ENCODE measurements around the gene STUM.

The STUM gene

DNA sequence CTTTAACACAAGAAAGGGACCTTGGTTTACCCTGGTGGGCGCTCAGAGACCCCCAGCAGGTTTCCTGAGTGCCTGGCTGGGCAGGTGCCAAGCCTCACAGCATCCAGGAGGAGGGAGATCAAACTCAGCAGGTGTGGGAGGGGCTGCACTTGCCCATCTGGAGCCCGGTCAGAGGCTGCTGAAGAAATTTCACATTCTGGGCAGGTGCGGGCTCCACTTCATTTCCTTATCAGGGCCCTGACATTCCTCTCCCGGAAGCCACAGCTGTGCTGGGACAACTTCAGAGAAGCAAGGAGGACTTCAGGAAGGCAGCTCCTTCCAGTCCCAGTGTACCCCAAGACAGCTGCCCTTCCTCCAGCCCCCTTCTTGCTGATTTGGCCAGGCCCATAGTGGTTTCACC, 107.6 kb downstream of the STUM start:
- Mint-ChIP-seq H3K4me1 (peaks cover 1% of the 10 kb centered on the region), H3K4me3 (no peak overlapping the region), H3K27ac (no peak overlapping the region), H3K27me3 (no peaks in the 10 kb centered on the region), H3K9me3 (no peaks in the 10 kb centered on the region), H3K36me3 (peaks cover 26% of the 10 kb centered on the region)
- ATAC-seq: no peak

DNA sequence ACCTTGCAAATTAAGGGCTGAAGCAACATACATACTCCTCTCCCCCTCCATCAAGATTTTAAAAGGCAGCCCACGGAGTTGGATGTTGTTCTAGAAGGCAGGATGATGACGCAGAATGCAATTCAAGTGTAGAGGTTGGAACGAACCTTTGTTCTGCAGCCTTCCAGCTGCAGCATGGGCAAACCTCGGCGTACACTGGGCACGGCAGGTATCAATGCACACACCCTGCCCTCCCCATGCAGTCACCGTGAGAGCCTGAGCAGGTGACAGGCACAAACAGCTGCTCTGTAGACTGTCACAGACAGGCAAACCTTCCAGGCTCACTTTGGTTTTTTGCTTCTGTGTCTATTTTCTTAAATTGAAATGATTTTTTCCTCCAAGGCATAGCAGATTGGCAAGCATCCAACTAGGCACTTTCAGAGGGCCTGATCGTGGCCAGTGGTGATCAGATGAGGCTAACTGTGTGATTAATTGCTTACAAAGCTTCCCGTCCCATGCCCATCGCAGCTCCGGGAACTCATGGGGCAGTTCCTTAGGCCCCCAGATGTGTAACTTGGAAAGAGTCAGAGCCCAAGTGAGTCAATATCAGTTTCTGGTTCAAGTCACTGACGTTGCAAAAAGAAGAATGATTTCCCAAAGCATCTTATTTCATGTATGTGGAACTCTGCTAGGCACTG, 108.2 kb downstream of the STUM start:
- H3K4me1 Mint-ChIP-seq: no peaks in the 10 kb centered on the region
- H3K4me3 Mint-ChIP-seq: no peak overlapping the region
- peaks cover 26% of the 10 kb centered on the region for H3K36me3 Mint-ChIP-seq
- no peak for ATAC-seq
- H3K27ac Mint-ChIP-seq: no peak overlapping the region
- no peaks in the 10 kb centered on the region for H3K27me3 Mint-ChIP-seq
- no peaks in the 10 kb centered on the region for H3K9me3 Mint-ChIP-seq

DNA sequence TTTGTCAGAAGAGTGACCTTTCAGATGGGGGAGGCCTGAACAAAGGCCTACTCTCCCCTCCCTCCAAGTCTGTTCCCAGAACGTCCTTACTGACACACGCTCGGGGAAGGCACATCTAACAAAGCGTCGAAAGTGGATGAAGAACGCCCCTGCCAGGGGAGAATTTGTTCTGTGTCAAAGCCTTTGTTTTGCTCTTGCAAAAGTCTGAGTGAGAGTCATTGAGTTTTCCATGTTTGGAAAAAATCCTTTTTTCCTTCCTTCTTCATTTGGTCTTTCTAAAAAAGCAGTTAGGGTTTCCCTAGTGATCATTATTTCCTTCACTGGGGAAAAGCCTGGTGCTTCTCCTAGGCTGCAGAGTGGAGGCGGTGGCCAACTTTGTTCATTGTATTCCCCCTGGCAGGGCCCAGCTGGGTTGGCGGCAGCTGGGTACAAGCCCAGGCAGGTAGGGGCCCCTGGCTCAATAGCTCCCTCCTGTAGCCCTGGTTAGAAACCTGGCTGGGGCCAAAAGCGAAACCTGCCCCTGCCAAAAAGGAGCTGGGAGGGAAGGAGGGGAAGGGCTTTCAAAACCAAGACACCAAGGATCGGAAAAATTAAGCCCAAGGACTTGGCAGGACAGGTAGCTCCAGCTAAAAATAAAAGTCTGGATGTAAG, 109.5 kb downstream of the STUM start:
- peaks cover 26% of the 10 kb centered on the region for H3K36me3 Mint-ChIP-seq
- no peak for ATAC-seq
- no peak overlapping the region for H3K27ac Mint-ChIP-seq
- H3K4me1 Mint-ChIP-seq: no peaks in the 10 kb centered on the region
- H3K9me3 Mint-ChIP-seq: no peaks in the 10 kb centered on the region
- no peaks in the 10 kb centered on the region for H3K27me3 Mint-ChIP-seq
- no peak overlapping the region for H3K4me3 Mint-ChIP-seq

DNA sequence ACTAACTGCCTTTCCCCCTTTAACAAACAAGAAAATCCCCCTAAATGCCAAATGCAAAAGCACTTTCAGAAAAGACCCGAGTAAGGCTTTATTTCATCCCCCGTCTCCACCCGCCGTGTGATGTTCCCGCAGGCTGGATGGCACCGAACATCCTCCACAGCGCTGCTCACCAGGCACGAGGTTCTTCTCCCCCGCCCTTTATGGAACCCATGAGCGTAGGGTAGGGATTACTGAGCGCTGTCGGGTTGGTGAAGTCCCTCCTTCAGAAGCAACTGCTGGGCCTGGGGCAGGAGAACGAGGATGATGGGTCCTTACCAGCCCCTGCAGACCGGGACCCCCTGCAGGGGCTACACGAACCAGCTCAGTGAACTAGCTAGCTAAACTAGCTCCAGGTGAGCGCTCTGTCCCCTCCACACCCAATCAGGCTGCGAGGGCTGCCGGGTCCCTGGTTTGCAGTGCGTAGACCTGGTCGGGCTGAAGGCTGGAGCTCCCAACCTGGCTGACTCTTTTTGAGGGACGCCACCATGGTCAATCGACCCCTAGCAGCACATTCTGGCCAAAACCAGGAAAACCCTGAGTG, 110.1 kb downstream of the STUM start:
- H3K27ac Mint-ChIP-seq: no peak overlapping the region
- H3K36me3 Mint-ChIP-seq: peaks cover 26% of the 10 kb centered on the region
- H3K4me1 Mint-ChIP-seq: no peaks in the 10 kb centered on the region
- no peak overlapping the region for H3K4me3 Mint-ChIP-seq
- no peaks in the 10 kb centered on the region for H3K9me3 Mint-ChIP-seq
- ATAC-seq: no peak
- H3K27me3 Mint-ChIP-seq: no peaks in the 10 kb centered on the region

Measured in stimulated activated memory B cell treated with anti-CD40 and anti-IgM and Interleukin-4, amounts not matched to agents 10 μg/mL and 1 μg/mL and 100 μg/mL, for 72 hours (primary cell).